Mesothelial cell of epicardium (in vitro differentiated cells): ENCODE measurements around the gene SH3D19. TPM values are rescaled to one million over a fixed set of nuclear protein-coding genes. Genes with fewer than 3 reads are reported as not detected.
"Not testable (repeated sequence)": the region's sequence is repeated elsewhere in the genome, so short reads cannot be mapped to it uniquely, and the experiment has no call there.

Experiments
- DNase-seq, 2 experiments: peaks; one replicate each; pipeline ENCODE4 v3.0.0; 2021; ENCODE audit warnings: low spot score in 2 of 2; ENCODE audit not compliant: unreplicated experiment in 2 of 2
- H3K27ac Mint-ChIP-seq: 2 replicates; pipeline ENCODE4 v1.8.0; 2021; ENCODE audit warnings: mixed read lengths
- H3K27me3 Mint-ChIP-seq: 2 replicates; pipeline ENCODE4 v1.8.0; 2021; ENCODE audit warnings: low read depth, mixed read lengths
- H3K36me3 Mint-ChIP-seq: 2 replicates; pipeline ENCODE4 v1.8.0; 2021; ENCODE audit warnings: mixed read lengths
- H3K4me1 Mint-ChIP-seq: 2 replicates; pipeline ENCODE4 v1.8.0; 2021; ENCODE audit warnings: mixed read lengths
- H3K4me3 Mint-ChIP-seq: 2 replicates; pipeline ENCODE4 v1.8.0; 2021; ENCODE audit warnings: mild to moderate bottlenecking, moderate library complexity, mixed read lengths
- H3K9me3 Mint-ChIP-seq: 2 replicates; pipeline ENCODE4 v1.8.0; 2021; ENCODE audit warnings: mixed read lengths
- total RNA-seq: library from RNA; stranded (reverse); gene quantifications from 3 replicates; pipeline ENCODE4 v1.2.1, GENCODE V29; 2021
- TF ChIP-seq, protein P1 (sequence below): fragments of 200-600 bp; sonication (generic); IDR thresholded peaks from one replicate; pipeline ENCODE4 v1.5.0; 2021; ENCODE audit warnings: antibody characterized with exemption; ENCODE audit not compliant: unreplicated experiment

Gene SH3D19
- total RNA-seq, 1 donor from 2014 or later, result 39.3 TPM

DNA sequence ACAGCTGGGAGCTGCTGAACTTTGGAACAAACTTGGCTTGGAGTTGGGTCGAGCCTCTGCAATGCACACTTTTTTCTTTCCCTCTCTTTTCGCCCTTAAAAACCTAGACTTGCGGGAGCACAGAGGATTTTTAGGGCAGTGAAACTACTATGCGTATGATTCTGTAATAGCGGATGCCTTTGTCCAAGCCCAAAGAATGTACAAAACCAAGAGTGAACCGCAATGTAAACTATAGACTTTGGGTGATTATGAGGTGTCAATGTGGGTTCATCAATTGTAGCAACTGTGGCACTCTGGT, 493 bp upstream of the SH3D19 start:
- H3K4me3 Mint-ChIP-seq, result peak overlapping the region; percentile 95
- no peaks in the 10 kb centered on the region for H3K27me3 Mint-ChIP-seq
- no peak for DNase-seq
- peaks cover 3% of the 10 kb centered on the region for H3K9me3 Mint-ChIP-seq
- H3K27ac Mint-ChIP-seq, result peak overlapping the region; percentile 95
- TF ChIP-seq, protein P1, sequence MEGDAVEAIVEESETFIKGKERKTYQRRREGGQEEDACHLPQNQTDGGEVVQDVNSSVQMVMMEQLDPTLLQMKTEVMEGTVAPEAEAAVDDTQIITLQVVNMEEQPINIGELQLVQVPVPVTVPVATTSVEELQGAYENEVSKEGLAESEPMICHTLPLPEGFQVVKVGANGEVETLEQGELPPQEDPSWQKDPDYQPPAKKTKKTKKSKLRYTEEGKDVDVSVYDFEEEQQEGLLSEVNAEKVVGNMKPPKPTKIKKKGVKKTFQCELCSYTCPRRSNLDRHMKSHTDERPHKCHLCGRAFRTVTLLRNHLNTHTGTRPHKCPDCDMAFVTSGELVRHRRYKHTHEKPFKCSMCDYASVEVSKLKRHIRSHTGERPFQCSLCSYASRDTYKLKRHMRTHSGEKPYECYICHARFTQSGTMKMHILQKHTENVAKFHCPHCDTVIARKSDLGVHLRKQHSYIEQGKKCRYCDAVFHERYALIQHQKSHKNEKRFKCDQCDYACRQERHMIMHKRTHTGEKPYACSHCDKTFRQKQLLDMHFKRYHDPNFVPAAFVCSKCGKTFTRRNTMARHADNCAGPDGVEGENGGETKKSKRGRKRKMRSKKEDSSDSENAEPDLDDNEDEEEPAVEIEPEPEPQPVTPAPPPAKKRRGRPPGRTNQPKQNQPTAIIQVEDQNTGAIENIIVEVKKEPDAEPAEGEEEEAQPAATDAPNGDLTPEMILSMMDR, result no peak
- no peaks in the 10 kb centered on the region for H3K36me3 Mint-ChIP-seq
- peaks cover 37% of the 10 kb centered on the region for H3K4me1 Mint-ChIP-seq

DNA sequence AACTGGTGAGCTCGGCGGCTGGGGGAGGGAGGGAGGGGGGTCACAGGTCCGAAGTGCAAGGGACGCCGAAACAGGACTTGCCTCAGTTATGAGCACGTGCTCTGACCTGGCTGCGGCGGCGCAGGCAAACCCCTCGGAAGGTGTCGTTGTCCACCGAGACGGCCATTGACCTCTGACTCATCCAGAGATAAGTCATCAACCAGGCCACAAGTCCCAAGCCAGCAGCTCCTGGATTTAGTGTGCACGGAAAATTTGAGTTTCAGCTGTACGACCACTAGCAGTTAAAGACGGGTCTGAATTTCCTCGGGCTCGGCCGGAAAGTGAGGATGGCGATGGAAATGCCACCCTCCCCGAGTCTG, 674 bp downstream of the SH3D19 start:
- Mint-ChIP-seq H3K4me3 (peak overlapping the region; percentile 66), H3K9me3 (no peaks in the 10 kb centered on the region), H3K27me3 (no peaks in the 10 kb centered on the region), H3K4me1 (peaks cover 37% of the 10 kb centered on the region), H3K27ac (peak overlapping the region; percentile 91), H3K36me3 (peaks cover under 1% of the 10 kb centered on the region)
- TF ChIP-seq, protein P1, result no peak
- DNase-seq, result peak in 1 of 2 experiments; percentile 53

DNA sequence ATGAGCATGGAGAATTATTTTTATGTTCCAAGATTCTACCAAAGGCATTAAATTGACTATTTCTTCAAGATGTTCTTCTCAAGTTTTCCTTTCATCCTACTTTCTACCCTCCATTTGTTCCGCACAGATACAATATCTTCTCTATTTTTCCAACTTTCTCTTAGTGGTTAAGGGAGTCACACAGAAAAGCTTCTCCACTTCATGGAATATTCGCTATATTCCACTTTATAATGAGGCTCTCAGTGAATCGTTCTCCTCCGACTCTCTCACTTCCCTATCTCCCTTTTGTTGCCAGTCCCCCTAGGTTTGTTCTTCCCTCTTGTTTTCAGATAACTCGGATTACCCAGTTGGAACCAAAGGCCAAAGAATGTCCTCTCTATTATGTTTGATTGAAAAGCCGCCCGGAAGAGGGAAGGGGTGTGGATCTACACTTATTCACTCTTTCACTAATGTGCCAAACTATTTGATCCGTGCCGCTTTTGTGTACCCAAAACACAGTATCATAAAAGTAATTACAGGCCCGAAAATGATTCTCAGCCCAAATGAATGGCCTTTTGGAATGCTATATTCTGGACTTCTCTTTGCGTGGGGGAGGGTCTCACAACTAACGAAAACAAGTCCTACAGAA, 1.2 kb downstream of the SH3D19 start:
- DNase-seq, result no peak
- H3K27me3 Mint-ChIP-seq, result no peaks in the 10 kb centered on the region
- peak overlapping the region; percentile 84 for H3K27ac Mint-ChIP-seq
- H3K4me3 Mint-ChIP-seq, result peak overlapping the region; percentile 66
- TF ChIP-seq, protein P1, result no peak
- H3K36me3 Mint-ChIP-seq, result peaks cover 2% of the 10 kb centered on the region
- H3K4me1 Mint-ChIP-seq, result peaks cover 37% of the 10 kb centered on the region
- H3K9me3 Mint-ChIP-seq, result no peaks in the 10 kb centered on the region

DNA sequence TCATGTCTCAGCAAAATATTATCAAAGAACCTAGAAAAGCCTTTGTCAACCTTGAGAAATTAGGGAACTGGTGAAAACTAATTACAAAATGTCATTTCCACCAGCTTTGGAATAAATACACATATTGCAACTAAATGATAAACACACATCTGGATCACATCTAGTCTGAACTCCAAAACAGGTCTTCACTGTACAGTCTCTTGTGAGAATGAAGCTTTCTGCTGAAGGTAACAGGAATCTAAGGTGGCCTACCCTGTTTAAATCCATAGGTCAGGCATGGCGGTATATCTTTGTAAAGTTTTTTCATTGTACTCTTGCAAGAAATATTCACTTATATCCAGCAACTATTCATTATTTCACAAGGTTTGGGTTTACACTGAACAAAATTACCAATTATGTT, 1.7 kb downstream of the SH3D19 start:
- TF ChIP-seq, protein P1, result no peak
- H3K4me3 Mint-ChIP-seq, result peak overlapping the region; percentile 66
- no peaks in the 10 kb centered on the region for H3K27me3 Mint-ChIP-seq
- H3K27ac Mint-ChIP-seq, result peak overlapping the region; percentile 83
- peaks cover 2% of the 10 kb centered on the region for H3K36me3 Mint-ChIP-seq
- no peak for DNase-seq
- no peaks in the 10 kb centered on the region for H3K9me3 Mint-ChIP-seq
- peaks cover 37% of the 10 kb centered on the region for H3K4me1 Mint-ChIP-seq

DNA sequence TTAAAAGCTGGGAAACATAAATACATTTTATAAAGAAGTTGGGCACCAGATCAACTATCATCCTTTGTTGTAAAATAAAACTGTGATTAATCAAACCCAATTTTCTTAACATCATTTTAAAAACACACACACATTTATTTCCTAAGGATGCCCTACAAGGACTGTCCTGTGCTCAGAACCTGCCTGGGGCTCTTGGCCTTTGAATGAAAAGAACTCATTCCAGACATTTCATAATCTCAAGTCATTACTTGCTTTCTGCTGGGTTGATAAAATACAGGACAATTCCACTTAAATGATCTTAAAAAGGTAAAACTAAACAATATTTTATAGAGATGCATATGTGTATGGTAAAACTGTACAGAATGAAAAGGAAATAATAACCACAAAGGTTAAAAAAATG, 2.8 kb downstream of the SH3D19 start:
- H3K4me3 Mint-ChIP-seq, result peak overlapping the region; percentile 34
- no peaks in the 10 kb centered on the region for H3K27me3 Mint-ChIP-seq
- TF ChIP-seq, protein P1, result no peak
- H3K36me3 Mint-ChIP-seq, result peaks cover 2% of the 10 kb centered on the region
- H3K9me3 Mint-ChIP-seq, result no peaks in the 10 kb centered on the region
- peaks cover 37% of the 10 kb centered on the region for H3K4me1 Mint-ChIP-seq
- peak overlapping the region; percentile 89 for H3K27ac Mint-ChIP-seq
- DNase-seq, result no peak

DNA sequence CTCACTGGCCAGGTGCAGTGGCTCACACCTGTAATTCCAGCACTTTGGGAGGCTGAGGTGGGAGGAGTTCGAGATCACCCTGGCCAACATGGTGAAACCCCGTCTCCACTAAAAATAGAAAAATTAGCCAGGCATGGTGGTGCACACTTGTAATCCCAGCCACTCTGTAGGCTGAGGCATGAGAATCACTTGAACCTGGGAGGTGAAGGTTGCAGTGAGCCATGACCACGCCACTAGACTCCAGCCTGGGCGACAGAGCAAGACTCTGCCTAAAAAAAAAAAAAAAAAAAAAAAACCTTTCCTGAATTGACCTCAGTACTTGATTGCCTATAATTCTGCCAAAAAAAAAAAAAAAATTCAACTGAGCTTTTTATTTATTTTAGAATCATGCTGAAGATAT, 3.2 kb downstream of the SH3D19 start:
- H3K27ac Mint-ChIP-seq, H3K36me3 Mint-ChIP-seq, H3K4me3 Mint-ChIP-seq, H3K27me3 Mint-ChIP-seq, DNase-seq, H3K9me3 Mint-ChIP-seq: not testable (repeated sequence)
- H3K4me1 Mint-ChIP-seq, result peaks cover 37% of the 10 kb centered on the region
